Activated naive CD4-positive, alpha-beta T cell treated with anti-CD3 and anti-CD28 coated beads for 36 hours (primary cell): ENCODE data around the gene FMO5. TPM values are rescaled to one million over a fixed set of nuclear protein-coding genes. Genes with fewer than 3 reads are reported as not detected.
"Not testable (repeated sequence)": the region's sequence is repeated elsewhere in the genome, so short reads cannot be mapped to it uniquely, and the experiment has no call there.

Experiments
- CTCF ChIA-PET: fragments of 350-600 bp; sonication (Branson Sonifier 250); formaldehyde crosslinking; loops from one replicate; lab custom pipeline; 2021; ENCODE audit warnings: antibody characterized with exemption; lab: Charles Lee
- DNase-seq: peaks from one replicate; pipeline ENCODE4 v3.0.0-alpha.2; 2020
- H3K27ac Mint-ChIP-seq: one replicate; pipeline ENCODE4 v1.8.0; 2021; ENCODE audit warnings: mild to moderate bottlenecking, mixed read lengths
- H3K27me3 Mint-ChIP-seq: one replicate; pipeline ENCODE4 v1.8.0; 2021; ENCODE audit warnings: low read depth, mixed read lengths
- H3K36me3 Mint-ChIP-seq: one replicate; pipeline ENCODE4 v1.8.0; 2021; ENCODE audit warnings: low read depth, mixed read lengths
- H3K4me1 Mint-ChIP-seq: one replicate; pipeline ENCODE4 v1.8.0; 2021; ENCODE audit warnings: low read depth, mixed read lengths
- H3K4me3 Mint-ChIP-seq: one replicate; pipeline ENCODE4 v1.8.0; 2021; ENCODE audit warnings: mild to moderate bottlenecking, moderate library complexity, mixed read lengths
- H3K9me3 Mint-ChIP-seq: one replicate; pipeline ENCODE4 v1.8.0; 2021; ENCODE audit warnings: mixed read lengths
- intact Hi-C: fragments of 100-400 bp; cut with micrococcal nuclease; formaldehyde crosslinking; loops from one replicate; pipeline ENCODE4 v1.15.1; 2023
- total RNA-seq, 2 experiments: library from RNA; stranded (reverse); gene quantifications; one replicate each; pipeline ENCODE4 v1.2.3, GENCODE V29; 2021

Gene FMO5
- total RNA-seq, 2 experiments from 2014 or later = 0.14 TPM; not detected in 1

DNA sequence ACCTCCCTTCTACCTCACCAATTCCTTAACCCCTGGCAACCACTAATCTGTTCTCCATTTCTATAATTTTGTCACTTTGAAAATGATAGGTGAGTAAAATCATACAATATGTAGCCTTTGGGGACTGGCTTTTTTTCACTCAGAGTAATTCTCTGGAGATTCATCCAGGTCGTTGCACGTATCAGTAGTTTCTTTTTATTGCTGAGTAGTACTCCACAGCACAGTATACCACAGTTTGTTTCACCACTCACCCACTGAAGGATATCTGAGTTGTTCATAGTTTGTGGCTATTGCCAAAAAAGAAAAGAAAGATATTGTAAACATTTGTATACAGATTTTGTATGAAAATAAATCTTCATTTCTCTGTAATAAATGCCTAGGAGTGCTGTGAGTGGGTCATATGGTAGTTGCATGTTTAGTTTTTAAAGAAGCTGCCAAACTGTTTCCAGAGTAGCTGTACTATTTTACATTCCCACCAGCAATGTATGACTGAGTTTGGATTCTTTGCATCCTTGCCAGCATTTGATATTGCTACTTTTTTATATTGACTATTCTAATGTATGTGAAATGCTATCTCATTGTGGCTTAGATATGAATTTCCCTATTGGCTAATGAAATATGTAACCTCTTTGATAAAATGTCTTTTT, 21.0 kb upstream of the FMO5 start:
- Mint-ChIP-seq H3K36me3 (peaks cover 11% of the 10 kb centered on the region), H3K27me3 (no peaks in the 10 kb centered on the region), H3K9me3 (no peaks in the 10 kb centered on the region), H3K27ac (no peak overlapping the region), H3K4me1 (peaks cover 57% of the 10 kb centered on the region), H3K4me3 (no peak overlapping the region)
- intact Hi-C loops = no loop called here
- CTCF ChIA-PET = interaction anchor here (1.4 kb wide), 1 partner anchor 58 kb away, joined by 4 read pairs; no protein-coding TSS in a partner anchor
- DNase-seq = no peak

DNA sequence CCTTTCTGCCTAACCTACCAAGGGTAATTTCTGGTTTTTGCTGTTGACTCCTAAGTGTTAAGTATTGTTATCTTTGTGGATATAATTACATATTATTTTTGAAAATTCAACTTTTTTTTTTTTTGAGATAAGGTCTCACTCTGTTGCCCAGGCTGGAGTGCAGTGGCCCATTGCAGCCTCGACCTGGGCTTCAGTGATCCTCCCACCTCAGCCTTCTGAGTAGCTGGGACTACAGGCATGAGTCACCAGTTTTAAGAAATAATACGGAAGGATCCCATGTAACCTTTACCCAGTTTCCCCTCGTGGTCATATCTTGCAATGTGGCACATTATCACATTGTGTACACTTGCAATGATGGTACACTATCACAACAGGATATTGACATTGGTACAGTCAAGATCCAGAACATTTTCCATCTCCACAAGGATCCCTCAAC, 20.5 kb upstream of the FMO5 start:
- Mint-ChIP-seq H3K4me3 (no peak overlapping the region), H3K36me3 (peaks cover 11% of the 10 kb centered on the region), H3K4me1 (peaks cover 52% of the 10 kb centered on the region), H3K27ac (no peak overlapping the region), H3K27me3 (no peaks in the 10 kb centered on the region), H3K9me3 (no peaks in the 10 kb centered on the region)
- CTCF ChIA-PET = interaction anchor here (1.4 kb wide), 1 partner anchor 58 kb away, joined by 4 read pairs; no protein-coding TSS in a partner anchor
- DNase-seq = no peak
- intact Hi-C loops = no loop called here

DNA sequence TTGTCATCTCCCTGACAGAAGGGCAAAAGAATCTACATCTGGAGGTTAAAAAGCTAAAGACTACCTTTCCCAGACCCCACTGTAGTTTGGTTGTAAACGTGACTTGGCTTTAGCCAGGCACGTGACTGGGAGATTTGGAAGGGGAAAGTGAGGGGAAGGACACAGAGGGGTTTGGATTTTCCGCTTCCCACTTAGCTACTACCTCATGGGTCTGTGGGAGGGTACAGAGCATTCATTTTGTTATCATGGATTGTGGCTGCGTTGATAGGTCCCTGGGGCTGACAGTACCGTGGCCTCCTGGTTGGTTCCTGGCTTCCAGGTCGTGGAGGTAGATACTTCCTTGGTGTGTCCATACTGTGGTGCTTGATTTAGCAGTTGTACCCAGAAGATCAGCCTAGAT, 20.0 kb upstream of the FMO5 start:
- H3K4me1 Mint-ChIP-seq = peaks cover 49% of the 10 kb centered on the region
- CTCF ChIA-PET = no interaction called here
- H3K27ac Mint-ChIP-seq = no peak overlapping the region
- no peak overlapping the region for H3K4me3 Mint-ChIP-seq
- intact Hi-C loops = no loop called here
- H3K27me3 Mint-ChIP-seq = no peaks in the 10 kb centered on the region
- DNase-seq = no peak
- peaks cover 9% of the 10 kb centered on the region for H3K36me3 Mint-ChIP-seq
- no peaks in the 10 kb centered on the region for H3K9me3 Mint-ChIP-seq

DNA sequence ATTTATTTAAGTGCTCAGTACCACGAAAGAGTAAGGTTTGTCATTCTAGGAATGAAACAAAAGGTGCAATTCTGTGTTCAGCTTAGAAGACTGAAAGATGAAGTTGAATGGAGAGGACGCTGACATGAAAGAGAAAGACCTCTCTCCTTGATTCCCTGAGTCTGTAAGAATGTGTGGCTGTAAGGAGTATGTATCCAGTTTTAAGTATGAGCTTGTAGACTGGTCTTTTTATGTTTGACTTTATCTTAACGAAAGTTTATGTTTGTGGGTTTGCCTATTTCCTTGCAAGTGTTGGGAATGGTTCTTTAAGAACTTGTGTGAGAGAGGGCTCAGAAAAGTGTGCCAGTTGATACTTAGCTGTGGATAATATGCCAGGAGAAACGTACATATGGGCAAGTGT, 18.7 kb upstream of the FMO5 start:
- H3K27me3 Mint-ChIP-seq = no peaks in the 10 kb centered on the region
- H3K27ac Mint-ChIP-seq = no peak overlapping the region
- no peaks in the 10 kb centered on the region for H3K9me3 Mint-ChIP-seq
- DNase-seq = no peak
- H3K4me3 Mint-ChIP-seq = peak overlapping the region; percentile 85
- peaks cover 8% of the 10 kb centered on the region for H3K36me3 Mint-ChIP-seq
- intact Hi-C loops = loop anchor here (2.0 kb wide), 1 partner anchor 171 kb away; no protein-coding TSS in a partner anchor
- CTCF ChIA-PET = interaction anchor here (0.7 to 3.7 kb wide), 11 partner anchors 9 to 163 kb away, joined by 3 to 39 read pairs (median 5); partner anchors contain the start of gene PRKAB2
- peaks cover 40% of the 10 kb centered on the region for H3K4me1 Mint-ChIP-seq

DNA sequence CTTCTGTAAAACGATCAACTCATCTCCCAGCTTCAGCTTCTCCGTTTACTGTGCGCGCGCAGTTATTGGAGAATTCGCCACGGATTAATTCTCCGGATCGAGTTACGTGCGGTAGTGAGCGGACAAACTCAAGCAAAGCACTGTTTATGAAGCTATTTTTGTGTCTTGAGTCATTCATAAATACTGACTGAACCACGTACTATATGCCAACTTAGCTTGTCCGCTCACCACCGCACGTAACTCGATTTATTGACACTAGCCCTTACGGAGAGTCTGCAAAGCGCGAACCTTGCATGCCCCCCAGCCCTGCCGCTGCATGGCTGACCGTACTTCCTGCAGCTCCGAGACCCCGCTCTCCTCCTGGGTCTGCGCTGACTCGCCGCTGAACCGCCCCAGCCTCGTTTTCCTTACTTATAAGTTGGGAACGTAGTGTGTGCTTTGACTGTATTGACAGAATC, 18.1 kb upstream of the FMO5 start:
- Mint-ChIP-seq H3K9me3 (no peaks in the 10 kb centered on the region), H3K27ac (peak overlapping the region; percentile 33), H3K4me1 (peaks cover 38% of the 10 kb centered on the region), H3K36me3 (peaks cover 8% of the 10 kb centered on the region), H3K27me3 (no peaks in the 10 kb centered on the region), H3K4me3 (peak overlapping the region; percentile 85)
- CTCF ChIA-PET = interaction anchor here (0.7 to 3.7 kb wide), 13 partner anchors 9 to 162 kb away, joined by 3 to 39 read pairs (median 4); partner anchors contain the start of gene PRKAB2
- peak; percentile 28 for DNase-seq
- intact Hi-C loops = loop anchor here (2.0 kb wide), 1 partner anchor 170 kb away; no protein-coding TSS in a partner anchor

DNA sequence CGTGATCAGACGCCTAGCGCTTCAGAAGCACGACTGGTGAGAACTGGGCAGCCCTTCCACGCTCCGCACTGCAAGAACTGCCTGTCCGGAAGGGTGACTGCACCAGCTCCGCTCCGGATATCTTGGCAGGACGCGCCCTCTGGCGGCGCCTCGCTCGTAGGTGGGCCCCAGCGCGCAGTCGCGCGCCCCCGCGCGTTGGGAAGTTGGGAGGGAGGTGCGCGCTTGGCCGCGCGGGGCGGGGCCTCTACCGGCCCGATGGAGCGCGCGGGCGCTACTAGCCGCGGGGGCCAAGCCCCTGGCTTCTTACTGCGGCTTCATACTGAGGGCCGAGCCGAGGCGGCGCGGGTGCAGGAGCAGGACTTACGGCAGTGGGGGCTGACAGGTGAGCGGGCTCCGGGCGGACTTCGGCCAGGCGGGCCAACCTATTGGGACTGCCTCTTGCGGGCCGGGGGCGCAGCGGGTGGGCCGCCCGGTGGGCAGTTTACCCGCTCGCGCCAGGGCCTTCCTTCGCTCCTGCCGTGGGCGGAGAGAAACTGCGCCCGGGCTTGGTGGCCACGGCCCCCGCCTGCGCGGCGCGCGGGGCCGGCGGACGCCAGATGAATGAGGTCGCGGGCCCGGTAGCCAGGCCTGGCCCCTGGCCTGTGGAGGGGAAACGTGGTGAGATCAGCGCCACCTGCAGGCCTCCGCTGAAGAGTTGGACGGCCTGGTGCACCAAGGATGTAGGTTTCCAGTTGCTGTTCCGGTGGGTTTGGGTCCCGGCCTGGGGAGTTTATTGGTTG, 17.5 kb upstream of the FMO5 start, which contains the start of gene CHD1L:
CHD1L (plus strand) TSS at position 236 of the 779 bp plus-strand sequence; CDS start at position 256, 20 bp downstream.
- peak within 1 kb of the TSS; percentile 85 for H3K4me3 Mint-ChIP-seq
- peaks cover 35% of the 10 kb centered on the region for H3K4me1 Mint-ChIP-seq
- H3K9me3 Mint-ChIP-seq = no peaks in the 10 kb centered on the region
- CTCF ChIA-PET = interaction anchor here (0.6 to 3.7 kb wide), 15 partner anchors 10 to 189 kb away, joined by 3 to 39 read pairs (median 4); partner anchors contain the start of gene PRKAB2
- peak within 1 kb of the TSS; percentile 39 for H3K27ac Mint-ChIP-seq
- H3K27me3 Mint-ChIP-seq = no peaks in the 10 kb centered on the region
- H3K36me3 Mint-ChIP-seq = peaks cover 8% of the 10 kb centered on the region
- peak; percentile 96 for DNase-seq
- intact Hi-C loops = loop anchor here (1.0 to 2.0 kb wide), 4 partner anchors 17 to 170 kb away; partner anchors contain the start of genes FMO5 and PRKAB2

DNA sequence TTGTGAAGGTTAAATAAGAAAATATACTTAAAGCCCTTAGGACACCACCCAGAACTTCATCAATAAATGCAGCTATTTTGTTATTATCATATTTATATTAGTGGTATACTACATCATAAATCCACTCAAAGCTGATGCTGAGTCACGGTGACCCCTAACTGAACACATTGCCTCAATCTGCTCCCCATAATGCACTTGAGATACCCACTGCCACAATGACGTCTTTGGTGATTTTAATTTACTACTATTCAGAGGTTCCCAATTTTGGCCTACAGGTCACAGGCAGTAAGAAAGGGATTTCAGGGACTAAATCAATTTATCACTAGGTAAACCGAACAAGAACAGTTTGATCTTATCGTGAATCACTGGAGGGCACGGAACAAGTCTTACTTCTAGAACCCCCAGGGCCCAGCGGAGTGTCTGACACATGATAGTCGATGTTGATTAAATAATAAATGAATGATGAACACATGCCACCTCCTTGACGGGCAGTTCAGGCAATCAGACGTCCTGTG, 16.9 kb upstream of the FMO5 start:
- H3K36me3 Mint-ChIP-seq = peaks cover 8% of the 10 kb centered on the region
- H3K4me3 Mint-ChIP-seq = peak overlapping the region; percentile 85
- H3K4me1 Mint-ChIP-seq = peaks cover 28% of the 10 kb centered on the region
- DNase-seq = no peak
- intact Hi-C loops = loop anchor here (1.0 to 2.0 kb wide), 4 partner anchors 17 to 169 kb away; partner anchors contain the start of genes FMO5 and PRKAB2
- CTCF ChIA-PET = interaction anchor here (0.6 to 3.7 kb wide), 8 partner anchors 18 to 188 kb away, joined by 3 to 39 read pairs (median 4); partner anchors contain the start of gene PRKAB2
- no peaks in the 10 kb centered on the region for H3K9me3 Mint-ChIP-seq
- peak overlapping the region; percentile 39 for H3K27ac Mint-ChIP-seq
- no peaks in the 10 kb centered on the region for H3K27me3 Mint-ChIP-seq

DNA sequence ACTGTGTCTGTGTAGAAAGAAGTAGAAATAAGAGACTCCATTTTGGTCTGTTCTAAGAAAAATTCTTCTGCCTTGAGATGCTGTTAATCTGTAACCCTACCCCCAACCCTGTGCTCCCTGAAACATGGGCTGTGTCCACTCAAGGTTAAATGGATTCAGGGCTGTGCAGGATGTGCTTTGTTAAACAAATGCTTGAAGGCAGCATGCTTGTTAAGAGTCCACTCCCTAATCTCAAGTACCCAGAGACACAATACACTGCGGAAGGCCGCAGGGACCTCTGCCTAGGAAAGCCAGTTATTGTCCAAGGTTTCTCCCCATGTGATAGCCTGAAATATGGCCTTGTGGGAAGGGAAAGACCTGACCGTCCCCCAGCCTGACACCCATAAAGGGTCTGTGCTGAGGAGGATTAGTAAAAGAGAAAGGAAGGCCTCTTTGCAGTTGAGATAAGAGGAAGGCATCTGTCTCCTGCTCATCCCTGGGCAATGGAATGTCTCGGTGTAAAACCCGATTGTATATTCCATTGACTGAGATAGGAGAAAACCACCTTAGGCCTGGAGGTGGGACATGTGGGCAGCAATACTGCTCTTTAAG, 15.1 kb upstream of the FMO5 start:
- CTCF ChIA-PET = interaction anchor here (1.0 kb wide), 1 partner anchor 27 kb away, joined by 3 read pairs; no protein-coding TSS in a partner anchor
- intact Hi-C loops = not testable (repeated sequence)

DNA sequence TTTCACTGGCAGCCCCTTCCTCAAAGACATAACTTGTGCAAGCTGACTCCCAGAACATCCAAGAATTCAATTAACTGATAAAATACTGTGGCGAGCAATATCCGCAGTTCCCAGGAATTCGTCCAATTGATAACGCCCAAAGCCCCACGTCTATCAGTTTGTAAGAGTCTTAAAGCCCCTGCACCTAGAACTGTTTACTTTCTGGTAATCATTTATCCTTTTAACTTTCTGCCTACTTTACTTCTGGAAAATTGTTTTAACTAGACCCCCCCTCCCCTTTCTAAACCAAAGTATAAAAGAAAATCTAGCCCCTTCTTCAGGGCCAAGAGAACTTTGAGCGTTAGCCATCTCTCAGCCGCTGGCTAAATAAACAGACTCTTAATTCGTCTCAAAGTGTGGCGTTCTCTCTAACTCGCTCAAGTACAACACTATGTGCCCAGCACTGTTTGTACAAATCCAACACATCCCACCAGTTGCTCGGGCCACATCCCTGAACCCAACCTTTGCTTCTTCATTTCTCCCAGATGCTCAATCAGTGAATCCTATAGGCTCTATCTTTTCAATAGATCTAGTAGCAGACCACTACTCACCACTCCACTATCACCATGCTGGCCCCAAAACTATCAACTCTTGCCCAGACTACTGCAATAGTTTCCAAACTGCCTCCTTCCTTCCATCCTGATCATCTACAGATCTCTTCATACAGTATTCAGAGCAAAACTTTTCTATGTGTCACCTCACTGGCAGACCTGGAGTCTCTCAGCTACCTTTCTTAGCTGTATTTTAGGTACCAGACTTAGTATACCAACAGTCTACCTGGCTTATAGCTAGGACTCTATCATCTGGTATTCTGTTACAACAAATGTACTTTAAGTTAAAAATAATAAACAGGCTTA, 14.0 kb upstream of the FMO5 start:
- H3K36me3 Mint-ChIP-seq = peaks cover 6% of the 10 kb centered on the region
- peaks cover 9% of the 10 kb centered on the region for H3K4me1 Mint-ChIP-seq
- DNase-seq = no peak
- intact Hi-C loops = no loop called here
- H3K9me3 Mint-ChIP-seq = no peaks in the 10 kb centered on the region
- H3K27me3 Mint-ChIP-seq = no peaks in the 10 kb centered on the region
- H3K4me3 Mint-ChIP-seq = no peak overlapping the region
- H3K27ac Mint-ChIP-seq = no peak overlapping the region
- CTCF ChIA-PET = interaction anchor here (1.0 kb wide), 1 partner anchor 26 kb away, joined by 3 read pairs; no protein-coding TSS in a partner anchor

More for the DNA sequence above, 15.1 kb upstream of the FMO5 start:
- not testable (repeated sequence) for H3K27me3 Mint-ChIP-seq, H3K27ac Mint-ChIP-seq, H3K9me3 Mint-ChIP-seq, H3K36me3 Mint-ChIP-seq, DNase-seq, H3K4me3 Mint-ChIP-seq
- peaks cover 16% of the 10 kb centered on the region for H3K4me1 Mint-ChIP-seq

DNA sequence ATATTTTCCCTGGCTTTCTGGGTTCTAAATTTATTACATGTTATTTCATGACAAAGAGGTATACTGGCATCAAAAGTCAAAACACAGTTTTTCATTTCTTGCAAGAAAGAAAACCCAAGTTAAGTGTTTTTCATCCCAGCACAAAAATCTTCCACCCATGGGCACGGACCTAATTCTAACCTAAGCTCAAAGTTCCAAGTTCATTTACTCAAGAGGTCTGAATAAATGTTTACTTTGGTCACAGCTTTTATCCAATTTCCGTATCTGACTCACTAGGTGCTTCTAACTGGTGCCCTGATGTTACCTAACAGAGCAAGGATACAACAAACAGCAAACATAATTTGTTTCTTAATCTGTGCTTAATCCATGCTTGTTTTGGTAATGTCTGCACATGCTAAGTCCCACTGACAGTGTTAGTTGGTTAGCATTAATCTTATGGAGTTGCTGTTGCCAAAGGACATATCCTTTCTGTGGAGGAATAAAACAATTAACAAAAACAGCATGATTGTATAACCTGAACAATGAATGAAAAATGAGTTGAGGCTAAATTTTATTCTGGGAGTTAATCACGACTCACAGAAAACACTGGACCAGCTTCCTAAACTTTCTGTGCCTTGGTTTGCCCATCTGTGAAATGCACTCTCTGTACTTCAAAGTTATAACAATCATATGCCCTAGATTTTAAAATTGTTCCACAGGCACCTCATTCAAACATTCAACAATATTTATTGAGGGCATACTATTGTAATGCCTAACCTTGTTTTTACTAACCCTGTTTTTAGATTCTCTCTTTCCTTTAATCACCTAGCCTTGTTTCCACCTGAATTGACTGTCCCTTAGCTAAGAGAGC, 13.1 kb upstream of the FMO5 start:
- DNase-seq = no peak
- Mint-ChIP-seq H3K4me1 (peaks cover 4% of the 10 kb centered on the region), H3K36me3 (no peaks in the 10 kb centered on the region), H3K27ac (no peak overlapping the region), H3K27me3 (no peaks in the 10 kb centered on the region), H3K9me3 (no peaks in the 10 kb centered on the region), H3K4me3 (no peak overlapping the region)
- CTCF ChIA-PET = no interaction called here
- intact Hi-C loops = no loop called here
